Urinary bladder (tissue), 2 donors: ENCODE data around the gene OR10S1. TPM values are rescaled to one million over a fixed set of nuclear protein-coding genes. Genes with fewer than 3 reads are reported as not detected.

ENCODE experiments used
- polyA plus RNA-seq: library from polyadenylated mRNA; stranded (reverse); fragments of 200-250 nt; gene quantifications from one replicate; pipeline ENCODE4 v1.2.3, GENCODE V29; 2013
- total RNA-seq: library from RNA; depleted of rRNA; stranded (reverse); fragments of >200 nt; gene quantifications from one replicate; pipeline ENCODE4 v1.2.3, GENCODE V29; 2014
- donor health status: healthy.

OR10S1 gene
- total and polyA plus RNA-seq, 2 donors, result not detected

Other genes with a start within 250 kb of the OR10S1 start
- 9.3 TPM for gene ZNF202, start 236.1 kb downstream of the OR10S1 start, total RNA-seq
- 8.2 TPM for gene ZNF202, start 236.1 kb downstream of the OR10S1 start, polyA plus RNA-seq
- gene OR6X1, start 223.3 kb downstream of the OR10S1 start, total RNA-seq, result not detected
- gene OR6X1, start 223.3 kb downstream of the OR10S1 start, polyA plus RNA-seq, result not detected
- not detected for gene OR6M1, start 171.4 kb downstream of the OR10S1 start, total RNA-seq
- gene OR6M1, start 171.4 kb downstream of the OR10S1 start, polyA plus RNA-seq, result not detected
- not detected for gene TMEM225, start 92.1 kb downstream of the OR10S1 start, total RNA-seq
- not detected for gene TMEM225, start 92.1 kb downstream of the OR10S1 start, polyA plus RNA-seq
- gene OR8D4, start 75.6 kb downstream of the OR10S1 start, total RNA-seq, result 0.21 TPM
- not detected for gene OR8D4, start 75.6 kb downstream of the OR10S1 start, polyA plus RNA-seq
- gene OR4D5, start 38.2 kb downstream of the OR10S1 start, total RNA-seq, result not detected
- gene OR4D5, start 38.2 kb downstream of the OR10S1 start, polyA plus RNA-seq, result not detected
- not detected for gene OR6T1, start 33.9 kb downstream of the OR10S1 start, total RNA-seq
- not detected for gene OR6T1, start 33.9 kb downstream of the OR10S1 start, polyA plus RNA-seq
- not detected for gene OR10G6, start 17.4 kb upstream of the OR10S1 start, total RNA-seq
- not detected for gene OR10G6, start 17.4 kb upstream of the OR10S1 start, polyA plus RNA-seq
- gene OR10G4, start 35.2 kb upstream of the OR10S1 start, total RNA-seq, result not detected
- not detected for gene OR10G4, start 35.2 kb upstream of the OR10S1 start, polyA plus RNA-seq
- gene OR10G9, start 45.2 kb upstream of the OR10S1 start, total RNA-seq, result not detected
- not detected for gene OR10G9, start 45.2 kb upstream of the OR10S1 start, polyA plus RNA-seq
- gene OR10G8, start 49.0 kb upstream of the OR10S1 start, total RNA-seq, result not detected
- gene OR10G8, start 49.0 kb upstream of the OR10S1 start, polyA plus RNA-seq, result not detected
- not detected for gene OR10G7, start 63.5 kb upstream of the OR10S1 start, total RNA-seq
- not detected for gene OR10G7, start 63.5 kb upstream of the OR10S1 start, polyA plus RNA-seq
- gene VWA5A, start 137.7 kb upstream of the OR10S1 start, total RNA-seq, result 36.2 TPM
- gene VWA5A, start 137.7 kb upstream of the OR10S1 start, polyA plus RNA-seq, result 21.0 TPM
- not detected for gene OR10D3, start 205.6 kb upstream of the OR10S1 start, total RNA-seq
- not detected for gene OR10D3, start 205.6 kb upstream of the OR10S1 start, polyA plus RNA-seq